C4-2B (cell line): ENCODE data around the gene SHROOM3.
A peak's percentile ranks its signal among the peaks of the same experiment; 100 is the strongest.

Experiments
- H3K27ac ChIP-seq: fragments of 450-650 bp; 2 replicates; pipeline ENCODE4 v1.5.1; 2017
- ZFX ChIP-seq: fragments of 450-650 bp; IDR thresholded peaks from 2 replicates; pipeline ENCODE4 v1.6.1; 2017
- TF ChIP-seq, protein P1 (sequence below): fragments of 450-650 bp; conservative IDR thresholded peaks from 2 replicates; pipeline ENCODE4 v1.5.1; 2017; ENCODE audit warnings: mild to moderate bottlenecking

Gene SHROOM3

DNA sequence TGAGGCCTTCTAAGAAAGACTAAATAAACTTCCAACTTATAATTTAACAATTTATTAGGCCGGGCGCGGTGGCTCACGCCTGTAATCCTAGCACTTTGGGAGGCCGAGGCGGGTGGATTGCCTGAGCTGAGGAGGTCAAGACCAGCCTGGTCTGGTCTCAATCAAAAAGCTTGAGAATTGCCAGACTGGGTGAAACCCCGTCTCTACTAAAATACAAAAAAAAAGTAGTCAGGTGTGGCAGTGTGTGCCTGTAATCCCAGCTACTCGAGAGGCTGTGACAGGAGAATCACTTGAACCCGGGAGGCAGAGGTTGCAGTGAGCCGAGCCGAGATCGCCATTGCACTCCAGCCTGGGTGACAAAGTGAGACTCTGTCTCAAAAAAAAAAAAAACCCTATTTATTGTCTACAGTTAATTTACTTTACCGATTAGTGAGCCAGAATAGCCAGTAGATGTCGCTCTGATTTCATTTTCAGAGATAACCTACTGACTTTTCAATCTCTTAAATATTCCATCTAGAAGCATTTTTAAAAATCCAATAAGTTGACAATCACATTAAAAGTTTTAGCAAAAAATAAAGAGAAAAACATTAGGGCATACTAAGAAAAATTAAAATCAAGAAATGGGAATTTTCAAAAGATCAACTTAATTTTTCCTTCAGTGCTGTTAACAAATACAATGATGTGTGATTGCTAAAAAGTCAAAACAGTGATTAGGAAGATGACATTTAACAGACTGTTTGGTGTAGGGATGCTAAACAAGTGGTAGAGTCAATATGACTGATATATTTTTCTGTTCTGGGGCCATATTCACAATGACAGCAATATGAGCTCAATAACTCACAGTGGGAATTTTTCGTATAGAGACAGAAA lies 4.3 kb upstream of the SHROOM3 start:
- peak overlapping the region; percentile 26 for H3K27ac ChIP-seq
- TF ChIP-seq, protein P1, sequence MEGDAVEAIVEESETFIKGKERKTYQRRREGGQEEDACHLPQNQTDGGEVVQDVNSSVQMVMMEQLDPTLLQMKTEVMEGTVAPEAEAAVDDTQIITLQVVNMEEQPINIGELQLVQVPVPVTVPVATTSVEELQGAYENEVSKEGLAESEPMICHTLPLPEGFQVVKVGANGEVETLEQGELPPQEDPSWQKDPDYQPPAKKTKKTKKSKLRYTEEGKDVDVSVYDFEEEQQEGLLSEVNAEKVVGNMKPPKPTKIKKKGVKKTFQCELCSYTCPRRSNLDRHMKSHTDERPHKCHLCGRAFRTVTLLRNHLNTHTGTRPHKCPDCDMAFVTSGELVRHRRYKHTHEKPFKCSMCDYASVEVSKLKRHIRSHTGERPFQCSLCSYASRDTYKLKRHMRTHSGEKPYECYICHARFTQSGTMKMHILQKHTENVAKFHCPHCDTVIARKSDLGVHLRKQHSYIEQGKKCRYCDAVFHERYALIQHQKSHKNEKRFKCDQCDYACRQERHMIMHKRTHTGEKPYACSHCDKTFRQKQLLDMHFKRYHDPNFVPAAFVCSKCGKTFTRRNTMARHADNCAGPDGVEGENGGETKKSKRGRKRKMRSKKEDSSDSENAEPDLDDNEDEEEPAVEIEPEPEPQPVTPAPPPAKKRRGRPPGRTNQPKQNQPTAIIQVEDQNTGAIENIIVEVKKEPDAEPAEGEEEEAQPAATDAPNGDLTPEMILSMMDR: peak; percentile 87
- no peak for TF ChIP-seq ZFX

DNA sequence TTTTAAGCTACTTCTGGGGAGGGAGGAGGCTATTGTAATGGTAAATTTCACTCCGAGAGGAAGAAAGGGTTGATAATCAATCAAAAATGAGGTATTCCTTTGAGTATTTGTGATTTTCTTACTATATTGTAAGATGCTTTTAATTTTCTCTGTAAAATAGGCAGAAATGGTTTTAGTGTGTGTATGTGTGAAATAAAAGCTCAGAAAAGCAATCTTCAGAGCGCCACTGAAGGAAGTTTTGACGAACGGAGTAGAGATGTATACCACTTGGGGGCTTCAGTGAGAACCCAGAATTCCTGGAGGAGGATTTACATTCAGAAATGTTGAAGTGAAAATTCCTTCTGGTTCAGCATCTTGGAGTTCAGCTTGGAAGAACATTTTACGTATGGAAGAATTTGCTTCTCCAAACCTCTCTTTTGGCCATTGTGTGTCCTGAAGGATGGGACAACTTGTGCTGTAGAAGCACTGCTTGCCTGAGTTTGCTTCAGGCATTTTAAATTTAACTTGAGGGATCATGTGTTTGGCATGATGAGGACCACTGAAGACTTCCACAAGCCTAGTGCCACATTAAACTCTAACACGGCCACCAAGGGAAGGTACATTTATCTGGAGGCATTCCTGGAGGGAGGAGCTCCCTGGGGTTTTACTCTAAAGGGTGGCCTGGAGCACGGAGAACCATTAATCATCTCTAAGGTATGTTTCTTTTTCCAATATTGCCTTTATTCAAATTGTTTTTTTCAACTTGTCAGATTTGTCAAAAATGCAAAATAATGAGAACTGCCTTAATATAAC lies 695 bp downstream of the SHROOM3 start:
- TF ChIP-seq, protein P1: no peak
- no peak overlapping the region for H3K27ac ChIP-seq

DNA sequence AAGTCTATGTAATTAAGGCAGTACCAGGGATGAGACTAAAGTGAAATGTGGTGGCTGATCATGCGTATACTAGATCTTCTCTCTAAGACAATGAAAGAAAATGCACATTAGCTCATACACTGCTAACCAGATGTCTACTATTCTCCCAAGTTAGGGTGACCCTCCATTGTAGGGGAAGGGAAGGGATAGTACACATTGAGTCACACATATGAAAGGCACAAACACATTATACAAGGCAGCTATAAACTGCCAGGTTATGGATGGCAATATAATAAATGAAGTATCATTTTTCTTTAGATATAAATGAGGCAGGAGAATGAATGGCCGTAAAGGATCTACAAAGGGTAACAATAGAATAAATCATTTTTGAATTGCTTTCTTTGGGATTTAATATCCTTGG lies 4.5 kb downstream of the SHROOM3 start:
- no peak for TF ChIP-seq ZFX
- TF ChIP-seq, protein P1: no peak
- no peak overlapping the region for H3K27ac ChIP-seq

DNA sequence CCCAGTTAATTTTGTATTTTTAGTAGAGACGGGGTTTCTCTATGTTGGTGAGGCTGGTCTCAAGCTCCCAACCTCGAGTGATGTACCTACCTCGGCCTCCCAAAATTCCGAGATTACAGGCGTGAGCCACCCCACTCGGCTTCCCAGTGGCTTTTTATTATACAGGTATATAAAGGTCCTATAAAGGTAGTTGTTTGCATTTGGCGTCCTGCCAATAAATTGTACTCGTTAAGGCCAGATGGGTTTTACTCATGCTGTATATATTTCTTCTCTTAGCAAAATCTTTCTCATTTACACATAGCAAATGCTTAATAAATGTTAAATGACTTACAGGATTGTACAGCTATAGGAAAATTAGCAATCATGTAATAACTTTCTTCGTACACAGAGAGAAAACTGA lies 6.9 kb downstream of the SHROOM3 start:
- no peak overlapping the region for H3K27ac ChIP-seq
- TF ChIP-seq, protein P1: no peak
- TF ChIP-seq ZFX: no peak

DNA sequence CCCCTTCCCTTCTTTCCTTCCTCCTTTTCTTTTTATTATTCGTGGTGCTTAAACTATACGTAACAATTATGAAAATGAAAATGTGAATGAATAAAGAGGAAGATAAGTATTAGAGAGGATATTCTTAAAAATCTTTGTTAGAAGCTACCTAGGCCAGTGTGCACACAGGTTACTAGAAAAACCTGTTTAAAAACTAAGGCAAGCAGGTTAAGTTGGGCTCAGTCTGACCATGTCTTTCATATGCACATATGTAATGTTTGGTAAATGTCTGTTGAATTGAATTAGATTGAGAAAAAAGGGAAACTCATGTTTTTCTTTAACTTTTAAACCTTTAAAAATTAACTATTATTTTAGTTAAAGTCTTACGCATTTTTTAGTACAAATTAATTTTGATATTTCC lies 7.8 kb downstream of the SHROOM3 start:
- no peak for TF ChIP-seq ZFX
- TF ChIP-seq, protein P1: no peak
- H3K27ac ChIP-seq: no peak overlapping the region

DNA sequence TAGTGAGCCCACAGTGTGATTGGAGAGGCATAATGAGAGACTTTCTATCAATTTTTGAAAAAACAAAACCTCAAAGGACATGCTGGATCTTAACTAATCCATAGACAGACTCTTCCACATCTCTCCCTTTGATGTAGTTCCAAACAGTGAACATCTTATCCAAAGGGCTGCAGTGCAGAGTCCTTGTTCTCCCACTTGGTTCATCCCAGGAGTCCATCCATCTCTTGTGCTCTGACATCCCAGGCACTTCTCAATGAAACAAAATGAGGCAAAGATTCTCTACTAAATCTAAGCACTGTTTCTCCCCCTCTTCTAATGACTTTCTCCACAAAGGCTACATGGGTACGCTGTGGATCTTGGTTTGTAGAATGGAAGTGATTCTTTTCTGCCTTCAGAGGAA lies 8.3 kb downstream of the SHROOM3 start:
- no peak for TF ChIP-seq ZFX
- TF ChIP-seq, protein P1: no peak
- no peak overlapping the region for H3K27ac ChIP-seq

DNA sequence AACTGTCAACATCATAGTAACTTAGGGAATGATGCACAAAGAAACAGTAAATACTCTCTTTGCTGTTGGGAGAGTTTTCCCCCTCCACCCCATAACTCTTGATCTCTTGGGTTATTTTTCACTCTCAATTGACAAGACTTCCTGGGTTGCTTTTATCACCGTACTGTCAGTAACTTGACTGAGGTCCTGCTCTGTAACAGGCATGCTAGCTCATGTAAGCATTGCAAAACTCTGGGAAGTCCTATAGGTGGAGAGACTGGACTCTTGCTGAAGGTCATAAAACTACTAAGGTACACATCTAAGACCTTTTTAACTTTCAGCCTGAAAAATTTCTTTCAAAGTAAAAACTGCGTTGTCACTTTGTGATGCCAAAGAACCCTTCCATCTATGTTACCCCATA lies 10.9 kb downstream of the SHROOM3 start:
- TF ChIP-seq ZFX: no peak
- TF ChIP-seq, protein P1: no peak
- H3K27ac ChIP-seq: no peak overlapping the region
